Peyer's patch (tissue), 4 donors: Measurements from ENCODE around the gene TNFAIP8. TPM values are rescaled to one million over a fixed set of nuclear protein-coding genes. Genes with fewer than 3 reads are reported as not detected.

Source experiments
- DNase-seq, 3 donors: peaks; one replicate each; pipeline ENCODE4 v3.0.0-alpha.2; 2017 to 2019
- H3K27ac ChIP-seq, 4 donors: fragments of 200-600 bp; sonication (generic); one replicate each; pipeline ENCODE4 v1.5.1; 2016 to 2019
- H3K27me3 ChIP-seq, 2 donors: fragments of 200-600 bp; sonication (generic); one replicate each; pipeline ENCODE4 v1.5.1; 2019
- H3K36me3 ChIP-seq, 3 donors: fragments of 200-600 bp; sonication (generic); one replicate each; pipeline ENCODE4 v1.5.1; 2016 to 2019
- H3K4me1 ChIP-seq, 4 donors: fragments of 200-600 bp; sonication (generic); one replicate each; pipeline ENCODE4 v1.5.1; 2016 to 2019
- H3K4me3 ChIP-seq, 4 donors: fragments of 200-600 bp; sonication (generic); 1 replicate in 3 of 4; 2 replicates in 1 of 4; pipeline ENCODE4 v1.5.1; 2016 to 2019; ENCODE audit warnings: mild to moderate bottlenecking in 1 of 4
- H3K9me3 ChIP-seq, 4 donors: fragments of 200-600 bp; sonication (generic); one replicate each; pipeline ENCODE4 v1.5.1; 2016 to 2019; ENCODE audit warnings: mild to moderate bottlenecking in 1 of 4
- CTCF ChIP-seq, 6 experiments: fragments of 450-650 bp in 4 of 6; fragments of 200-600 bp in 2 of 6; sonication (generic) in 1 of 6; IDR thresholded peaks; one replicate each; pipeline ENCODE4 v1.5.1; 2017 to 2019; ENCODE audit warnings: antibody characterized with exemption in 6 of 6, mild to moderate bottlenecking in 3 of 6, moderate library complexity in 1 of 6
- POLR2A ChIP-seq, 2 donors: fragments of 450-650 bp; IDR thresholded peaks; one replicate each; pipeline ENCODE4 v1.5.1; 2017; ENCODE audit warnings: antibody characterized with exemption in 2 of 2, mild to moderate bottlenecking in 2 of 2, moderate library complexity in 2 of 2
- total RNA-seq, 4 donors: library from RNA; depleted of rRNA; stranded (reverse); fragments of >200 nt; gene quantifications; one replicate each; pipeline ENCODE4 v1.1.0, GENCODE V29; 2016

TNFAIP8 gene
- total RNA-seq, 4 donors from 2014 or later: 3.0 to 47.9 (median 10.2) TPM

DNA sequence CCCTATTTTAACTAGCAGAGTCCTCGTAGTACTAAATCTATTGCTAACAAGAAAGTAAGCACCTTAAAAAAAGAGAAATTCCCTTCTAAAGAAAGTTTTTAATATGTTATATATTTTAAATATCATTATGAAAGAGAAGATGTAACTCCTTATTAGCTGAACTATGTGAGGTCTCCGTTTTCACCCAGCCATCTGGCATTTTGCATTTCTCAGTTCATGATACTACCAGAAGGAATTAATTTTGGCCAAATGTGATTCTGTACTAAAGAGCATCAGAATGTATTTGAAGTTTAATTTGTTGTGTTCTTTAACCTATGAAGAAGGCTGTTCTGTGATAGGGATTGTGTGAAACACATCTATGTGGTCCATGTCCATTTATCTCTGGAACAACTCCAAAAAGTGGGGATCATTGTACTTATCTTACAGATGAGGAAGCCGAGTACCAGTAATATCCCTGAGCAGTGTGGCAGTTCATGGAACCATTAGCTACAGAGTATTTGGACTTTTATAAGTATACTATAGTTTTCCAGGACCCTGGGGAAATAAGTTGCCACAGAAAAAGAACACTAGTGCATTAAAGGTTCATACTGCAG lies 29.8 kb downstream of the TNFAIP8 start:
- no peak for DNase-seq
- Histone ChIP-seq H3K4me1 (peaks cover 0 to 9% (median 2%) of the 10 kb centered on the region in 4 donors), H3K27ac (no peak overlapping the region), H3K9me3 (no peaks in the 10 kb centered on the region), H3K4me3 (no peak overlapping the region), H3K36me3 (no peaks in the 10 kb centered on the region), H3K27me3 (no peaks in the 10 kb centered on the region)
- TF ChIP-seq POLR2A (IDR thresholded peaks at IDR 0.05) (no peak), CTCF (IDR thresholded peaks at IDR 0.05) (no peak)

- Histone ChIP-seq H3K4me3 (no peak overlapping the region), H3K4me1 (peaks cover 0 to 9% (median 2%) of the 10 kb centered on the region in 4 donors), H3K36me3 (no peaks in the 10 kb centered on the region), H3K27me3 (no peaks in the 10 kb centered on the region), H3K27ac (no peak overlapping the region), H3K9me3 (no peaks in the 10 kb centered on the region)
- DNase-seq: no peak
- TF ChIP-seq POLR2A (IDR thresholded peaks at IDR 0.05): no peak
- TF ChIP-seq CTCF (IDR thresholded peaks at IDR 0.05): no peak
Observed at GRCh38 chr5:119386596-119387344, 31.0 kb downstream of the TNFAIP8 start.

DNA sequence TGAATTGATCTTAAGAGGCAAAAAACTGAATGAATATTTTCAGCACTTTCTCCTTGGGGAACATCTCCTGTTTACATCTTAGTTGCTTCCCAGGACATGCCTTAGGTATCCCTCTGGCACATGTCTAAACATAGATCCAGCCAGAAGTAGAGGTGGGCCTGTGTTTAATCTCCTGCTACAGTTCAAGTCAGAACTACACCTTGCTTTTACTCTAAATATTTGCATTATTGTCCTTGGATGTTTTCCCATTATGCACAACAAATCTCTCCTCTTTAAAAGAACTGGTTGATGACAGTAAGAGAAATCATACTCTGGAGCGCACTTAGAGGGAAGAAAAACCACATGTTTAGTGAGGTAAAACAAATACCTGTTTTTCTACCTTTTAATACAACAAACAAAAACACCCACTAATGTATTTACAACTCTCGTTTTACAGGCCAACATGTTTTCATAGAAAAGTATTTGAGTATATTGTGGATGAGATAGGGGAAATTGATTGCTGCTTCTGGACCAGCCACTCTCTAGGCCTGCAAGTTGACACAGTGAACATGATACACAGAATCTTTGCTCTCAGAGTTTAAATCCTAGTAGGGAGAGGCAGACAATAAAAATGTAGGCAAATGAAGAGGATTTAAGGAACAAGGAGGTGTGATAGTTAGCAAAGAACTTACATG lies 32.3 kb downstream of the TNFAIP8 start:
- Histone ChIP-seq H3K36me3 (no peaks in the 10 kb centered on the region), H3K9me3 (no peaks in the 10 kb centered on the region), H3K27ac (peak overlapping the region in 1 of 4 donors; percentile 6), H3K27me3 (no peaks in the 10 kb centered on the region), H3K4me1 (peaks cover 0 to 9% (median 2%) of the 10 kb centered on the region in 4 donors), H3K4me3 (no peak overlapping the region)
- TF ChIP-seq CTCF (IDR thresholded peaks at IDR 0.05) (no peak), POLR2A (IDR thresholded peaks at IDR 0.05) (no peak)
- DNase-seq: no peak

GRCh38 chr5:119388619-119389190 lies 32.9 kb downstream of the TNFAIP8 start:
- peaks cover 0 to 9% (median 2%) of the 10 kb centered on the region in 4 donors for H3K4me1 ChIP-seq
- H3K36me3 ChIP-seq: no peaks in the 10 kb centered on the region
- H3K27ac ChIP-seq: peak overlapping the region in 1 of 4 donors; percentile 6
- no peak for DNase-seq
- no peak for TF ChIP-seq POLR2A (IDR thresholded peaks at IDR 0.05)
- TF ChIP-seq CTCF (IDR thresholded peaks at IDR 0.05): no peak
- no peak overlapping the region for H3K4me3 ChIP-seq
- no peaks in the 10 kb centered on the region for H3K9me3 ChIP-seq
- H3K27me3 ChIP-seq: no peaks in the 10 kb centered on the region

DNA sequence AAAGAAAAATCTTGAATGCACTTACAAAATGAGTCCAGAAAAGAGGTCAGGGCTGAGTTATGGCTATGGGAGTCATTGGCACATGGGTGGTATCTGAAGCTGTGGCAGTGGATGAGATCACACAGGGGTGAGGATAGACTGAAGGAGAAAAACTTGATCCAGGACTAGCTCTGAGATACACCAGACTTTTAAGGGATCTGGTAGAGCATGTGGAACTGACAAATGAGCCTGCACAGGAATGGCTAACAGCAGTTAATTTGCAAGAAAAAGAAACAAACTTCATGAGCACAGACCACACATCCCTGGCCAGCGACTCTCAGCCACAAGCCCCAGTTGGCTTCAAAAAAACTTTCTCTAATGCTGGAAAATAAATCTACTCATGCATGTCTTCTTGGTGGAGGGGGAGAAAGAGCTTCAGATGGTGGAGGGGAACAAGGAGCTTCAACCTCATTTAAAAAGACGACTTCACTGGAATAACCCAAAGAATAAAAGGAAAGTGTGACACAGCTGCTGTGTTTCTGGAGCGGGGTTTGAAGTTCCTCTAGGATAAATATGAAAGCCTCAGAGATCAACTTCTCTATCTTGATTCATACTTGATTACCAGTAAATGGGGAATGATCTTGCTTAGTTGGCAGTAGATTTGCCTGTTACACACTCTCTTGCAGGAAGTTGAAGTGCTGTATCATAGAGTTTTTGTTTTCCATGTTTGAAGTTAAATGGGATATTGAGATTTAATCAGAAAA lies 33.6 kb downstream of the TNFAIP8 start:
- H3K4me1 ChIP-seq: peaks cover 0 to 5% (median 2%) of the 10 kb centered on the region in 4 donors
- H3K27me3 ChIP-seq: no peaks in the 10 kb centered on the region
- TF ChIP-seq POLR2A (IDR thresholded peaks at IDR 0.05): no peak
- TF ChIP-seq CTCF (IDR thresholded peaks at IDR 0.05): no peak
- DNase-seq: no peak
- H3K4me3 ChIP-seq: no peak overlapping the region
- peak overlapping the region in 1 of 4 donors; percentile 20 for H3K27ac ChIP-seq
- H3K9me3 ChIP-seq: no peaks in the 10 kb centered on the region
- no peaks in the 10 kb centered on the region for H3K36me3 ChIP-seq
